H1 (cell line): ENCODE results near the gene RETREG3. TPM values are rescaled to one million over a fixed set of nuclear protein-coding genes. Genes with fewer than 3 reads are reported as not detected.

Experiments
- CTCF ChIA-PET: fragments of 300-600 bp; sonication (Branson Sonifier 250); formaldehyde crosslinking; loops from one replicate; lab custom pipeline; 2021; ENCODE audit not compliant: partially characterized antibody; lab: Charles Lee
- POLR2A ChIA-PET: fragments of 300-600 bp; sonication (Branson Sonifier 250); formaldehyde crosslinking; loops from one replicate; lab custom pipeline; 2021; ENCODE audit warnings: inconsistent platforms; ENCODE audit not compliant: partially characterized antibody; lab: Charles Lee
- DNase-seq, 2 experiments: peaks; one replicate each; pipeline versions ENCODE4 v3.0.0 to v3.0.0-alpha.2; 2010 to 2022; ENCODE audit warnings: low spot score in 2 of 2, low read depth in 1 of 2, mixed read lengths in 1 of 2
- FAIRE-seq: peaks from 2 replicates; lab custom pipeline; 2011; peaks lifted over from hg19 to GRCh38; lab: Jason Lieb, UNC
- H2AFZ ChIP-seq: 2 replicates; pipeline ENCODE4 v1.8.1; 2012; ENCODE audit warnings: low read length, inconsistent platforms
- H2AK5ac ChIP-seq: 2 replicates; pipeline ENCODE4 v1.6.1; 2013; ENCODE audit warnings: low read depth, low read length
- H2BK120ac ChIP-seq: replicated peaks from 2 replicates; pipeline ENCODE3; 2013; ENCODE audit warnings: low read depth, low read length, inconsistent platforms
- H2BK12ac ChIP-seq: 2 replicates; pipeline ENCODE4 v1.6.1; 2013; ENCODE audit warnings: low read depth, low read length
- H2BK15ac ChIP-seq: 2 replicates; pipeline ENCODE4 v1.6.1; 2013; ENCODE audit warnings: low read length
- H2BK20ac ChIP-seq: 2 replicates; pipeline ENCODE4 v1.6.1; 2013; ENCODE audit warnings: low read length
- H2BK5ac ChIP-seq: 2 replicates; pipeline ENCODE4 v1.6.1; 2013; ENCODE audit warnings: low read depth, low read length
- H3K14ac ChIP-seq: 2 replicates; pipeline ENCODE4 v1.6.1; 2013; ENCODE audit warnings: inconsistent platforms; ENCODE audit not compliant: insufficient read length
- H3K18ac ChIP-seq: 2 replicates; pipeline ENCODE4 v1.6.1; 2013; ENCODE audit warnings: low read length; ENCODE audit errors: extremely low read depth
- H3K23ac ChIP-seq: 2 replicates; pipeline ENCODE4 v1.6.1; 2013; ENCODE audit warnings: inconsistent platforms; ENCODE audit not compliant: insufficient read length
- H3K23me2 ChIP-seq: 2 replicates; pipeline ENCODE4 v1.6.1; 2013; ENCODE audit warnings: low read depth, low read length
- H3K27ac ChIP-seq: 2 replicates; pipeline ENCODE4 v1.6.1; 2011; ENCODE audit warnings: low read depth, low read length, inconsistent platforms
- H3K27me3 ChIP-seq, 4 experiments: replicated peaks in 1 of 4; 1 replicate in 1 of 4; 2 replicates in 3 of 4; pipeline versions ENCODE4 v1.6.1 to v1.8.1; 2011 to 2013; ENCODE audit warnings: low read length in 3 of 4, mild to moderate bottlenecking in 3 of 4, inconsistent platforms in 2 of 4, mixed read lengths in 2 of 4, moderate library complexity in 1 of 4; ENCODE audit not compliant: control insufficient read depth in 3 of 4, insufficient read depth in 3 of 4; ENCODE audit errors: extremely low read depth in 1 of 4
- H3K36me3 ChIP-seq, 4 experiments: 2 replicates each; pipeline versions ENCODE4 v1.6.1 to v1.8.1; 2011 to 2013; ENCODE audit warnings: mild to moderate bottlenecking in 4 of 4, low read length in 3 of 4, moderate library complexity in 2 of 4, control low read depth in 1 of 4, inconsistent platforms in 1 of 4; ENCODE audit not compliant: insufficient read depth in 4 of 4, control insufficient read depth in 2 of 4
- H3K4ac ChIP-seq: replicated peaks from 2 replicates; pipeline ENCODE3; 2013; ENCODE audit warnings: low read length, low read depth, mixed read lengths, inconsistent platforms; ENCODE audit not compliant: insufficient read length
- H3K4me1 ChIP-seq, 4 experiments: replicated peaks in 1 of 4; 1 replicate in 1 of 4; 2 replicates in 3 of 4; pipeline versions ENCODE4 v1.6.1 to v1.8.1; 2011 to 2013; ENCODE audit warnings: low read length in 3 of 4, inconsistent platforms in 2 of 4, mixed read lengths in 1 of 4; ENCODE audit not compliant: insufficient read depth in 4 of 4, control insufficient read depth in 3 of 4
- H3K4me2 ChIP-seq, 2 experiments: 2 replicates each; pipeline versions ENCODE4 v1.6.1 to v1.8.1; 2011 to 2013; ENCODE audit warnings: low read depth in 2 of 2, low read length in 2 of 2, control low read depth in 1 of 2, inconsistent platforms in 1 of 2, mild to moderate bottlenecking in 1 of 2; ENCODE audit not compliant: insufficient read depth in 1 of 2
- H3K4me3 ChIP-seq, 4 experiments: fragments of 200-600, 300-600 bp in 1 of 4; sonication (generic), shearing (Covaris generic), sonication (Bioruptor Twin) in 1 of 4; 2 replicates each; pipeline versions ENCODE4 v1.5.1 to v1.8.1; 2011 to 2016; ENCODE audit warnings: low read length in 4 of 4, low read depth in 3 of 4, control low read depth in 2 of 4, inconsistent platforms in 2 of 4, mild to moderate bottlenecking in 2 of 4, mixed read lengths in 1 of 4, moderate library complexity in 1 of 4; ENCODE audit not compliant: insufficient read depth in 2 of 4; ENCODE audit errors: extremely low read depth in 1 of 4
- H3K56ac ChIP-seq: replicated peaks from 2 replicates; pipeline ENCODE3; 2013; ENCODE audit warnings: low read depth, mild to moderate bottlenecking, mixed read lengths, low read length, inconsistent platforms; ENCODE audit not compliant: insufficient read length
- H3K79me1 ChIP-seq: 2 replicates; pipeline ENCODE4 v1.6.1; 2013; ENCODE audit warnings: low read depth, low read length, control low read depth
- H3K79me2 ChIP-seq, 2 experiments: 2 replicates each; pipeline versions ENCODE4 v1.6.1 to v1.8.1; 2012 to 2013; ENCODE audit warnings: low read length in 2 of 2, mild to moderate bottlenecking in 2 of 2, inconsistent platforms in 1 of 2; ENCODE audit not compliant: insufficient read depth in 2 of 2, control insufficient read depth in 1 of 2
- H3K9ac ChIP-seq, 4 experiments: replicated peaks in 1 of 4; 1 replicate in 1 of 4; 2 replicates in 3 of 4; pipeline versions ENCODE4 v1.6.1 to v1.8.1; 2011 to 2013; ENCODE audit warnings: low read depth in 3 of 4, low read length in 3 of 4, control low read depth in 2 of 4, mild to moderate bottlenecking in 2 of 4, moderate library complexity in 2 of 4, inconsistent platforms in 1 of 4; ENCODE audit errors: extremely low read depth in 1 of 4
- H3K9me3 ChIP-seq, 2 experiments: 2 replicates each; pipeline versions ENCODE4 v1.6.1 to v1.8.1; 2012 to 2013; ENCODE audit warnings: mild to moderate bottlenecking in 2 of 2, moderate library complexity in 2 of 2, control low read depth in 1 of 2, inconsistent platforms in 1 of 2, low read depth in 1 of 2, low read length in 1 of 2, mixed read lengths in 1 of 2; ENCODE audit not compliant: insufficient read depth in 2 of 2
- H4K20me1 ChIP-seq, 2 experiments: replicated peaks in 1 of 2; 2 replicates each; pipeline versions ENCODE3 to v1.8.1; 2011 to 2013; ENCODE audit warnings: inconsistent platforms in 2 of 2, low read length in 2 of 2, mild to moderate bottlenecking in 1 of 2; ENCODE audit not compliant: insufficient read depth in 2 of 2, control insufficient read depth in 1 of 2
- H4K5ac ChIP-seq: 2 replicates; pipeline ENCODE4 v1.6.1; 2013; ENCODE audit warnings: low read length, low read depth, mixed read lengths, inconsistent platforms; ENCODE audit not compliant: insufficient read length
- H4K8ac ChIP-seq: 2 replicates; pipeline ENCODE4 v1.8.0; 2013; ENCODE audit warnings: mild to moderate bottlenecking, moderate library complexity, low read length, inconsistent platforms; ENCODE audit not compliant: insufficient read depth; ENCODE audit errors: extremely low read depth
- H4K91ac ChIP-seq: replicated peaks from 2 replicates; pipeline ENCODE3; 2013; ENCODE audit warnings: low read length, mixed read lengths, inconsistent platforms; ENCODE audit not compliant: insufficient read length
- BACH1 ChIP-seq: IDR thresholded peaks from 2 replicates; pipeline ENCODE4 v1.6.1; 2012; ENCODE audit warnings: low read length, improper control_type of control experiment
- KDM4A ChIP-seq: IDR thresholded peaks from one replicate; pipeline ENCODE4 v1.7.1; 2012; ENCODE audit warnings: low read depth, mild to moderate bottlenecking, moderate library complexity, low read length, inconsistent platforms; ENCODE audit not compliant: severe bottlenecking
- NRF1 ChIP-seq: IDR thresholded peaks from 2 replicates; pipeline ENCODE4 v1.6.1; 2011; ENCODE audit warnings: mild to moderate bottlenecking, low read depth, low read length, improper control_type of control experiment
- PHF8 ChIP-seq: fragments of 200-600 bp; sonication (generic); conservative IDR thresholded peaks from 2 replicates; pipeline ENCODE4 v1.7.1; 2012; ENCODE audit warnings: low read depth, mild to moderate bottlenecking, inconsistent platforms, low read length, moderate library complexity
- POLR2A ChIP-seq, 2 experiments: IDR thresholded peaks; 1 replicate in 1 of 2; 2 replicates in 1 of 2; pipeline ENCODE4 v1.6.1; 2011; ENCODE audit warnings: low read depth in 2 of 2, low read length in 2 of 2, mild to moderate bottlenecking in 2 of 2; ENCODE audit errors: control extremely low read depth in 1 of 2
- RAD21 ChIP-seq, 2 experiments: IDR thresholded peaks in 1 of 2; conservative IDR thresholded peaks in 1 of 2; 2 replicates each; pipeline ENCODE4 v1.6.1; 2011; ENCODE audit warnings: low read depth in 2 of 2, low read length in 2 of 2, improper control_type of control experiment in 1 of 2, inconsistent platforms in 1 of 2, mild to moderate bottlenecking in 1 of 2, moderate library complexity in 1 of 2
- TCF12 ChIP-seq: IDR thresholded peaks from 2 replicates; pipeline ENCODE4 v1.6.1; 2011; ENCODE audit warnings: low read depth, mild to moderate bottlenecking, low read length
- TEAD4 ChIP-seq: IDR thresholded peaks from 2 replicates; pipeline ENCODE4 v1.6.1; 2012; ENCODE audit warnings: low read depth, low read length, inconsistent platforms, mixed read lengths
- WGBS, 2 experiments: shearing (Covaris generic) in 1 of 2; methylation state at CpG; one replicate each; pipeline versions ENCODE4 v1.1.6 to v1.1.7; 2013 to 2015; ENCODE audit warnings: low lambda C conversion rate in 2 of 2, mixed read lengths in 2 of 2, inconsistent platforms in 1 of 2, low coverage in 1 of 2, missing lambda C conversion rate in 1 of 2; ENCODE audit not compliant: insufficient replicate concordance in 2 of 2, insufficient coverage in 1 of 2, insufficient read length in 1 of 2; ENCODE audit errors: extremely low coverage in 1 of 2, missing lambda C conversion rate in 1 of 2; 5-methylcytosine and 5-hydroxymethylcytosine counted together
- polyA plus RNA-seq, 7 experiments: library from polyadenylated mRNA; depleted of rRNA in 3 of 7; stranded (reverse) in 5 of 7; unstranded in 2 of 7; fragments of >200 nt in 5 of 7; fragments of 200-250 nt in 2 of 7; gene quantifications; 1 replicate in 5 of 7; 2 replicates in 1 of 7; 4 replicates in 1 of 7; pipeline versions ENCODE4 v1.2.1 to v1.2.3, GENCODE V29; 2011 to 2013; ENCODE audit warnings: missing spikeins in 2 of 7, mixed read lengths in 2 of 7
- total RNA-seq: library from RNA; stranded (reverse); fragmentation: NEBNext Ultra II Directional; extraction: Animal tissue kit (Norgen Biotek cat#: 25700); gene quantifications from 2 replicates; pipeline ENCODE4 v1.2.1, GENCODE V29; 2021

Gene RETREG3
- total and polyA plus RNA-seq, 2 of the 8 experiments (the other 6 are each of a cell fraction or from before 2014, with no cell fraction given), result 23.7 to 42.6 TPM

DNA sequence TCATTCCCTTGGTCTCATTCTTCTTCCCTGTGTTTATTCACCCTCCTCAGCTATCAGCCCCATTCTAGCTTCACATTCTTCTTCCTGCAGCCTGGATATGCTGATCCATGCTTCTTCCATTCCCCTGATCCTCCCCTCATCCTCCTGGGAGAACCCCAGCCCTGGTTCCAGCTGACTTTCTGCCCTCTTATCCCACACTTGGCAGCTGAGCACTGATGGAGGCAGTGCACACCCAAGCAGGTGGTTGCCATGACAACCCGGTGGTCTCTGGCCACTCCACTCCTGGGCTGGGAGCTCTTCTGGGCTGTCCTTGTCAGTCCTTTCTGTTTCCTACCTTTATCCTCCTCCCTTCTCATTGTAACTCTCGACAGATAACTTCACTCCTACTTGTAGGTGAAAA, 33.2 kb upstream of the RETREG3 start:
- H3K79me2 ChIP-seq, result no peaks in the 10 kb centered on the region
- H3K79me1 ChIP-seq, result no peaks in the 10 kb centered on the region
- H2BK120ac ChIP-seq, result no peak overlapping the region
- H2AFZ ChIP-seq, result no peak overlapping the region
- no peak for FAIRE-seq
- no peaks in the 10 kb centered on the region for H4K20me1 ChIP-seq
- no peak overlapping the region for H3K27ac ChIP-seq
- 0 out of 2 replicates have a peak overlapping the region, but pooled peaks have one; percentile 65 for H2AK5ac ChIP-seq
- H3K18ac ChIP-seq, result no peak overlapping the region
- H3K27me3 ChIP-seq, result no peaks in the 10 kb centered on the region; a peak in 1 of 7 replicates
- H3K56ac ChIP-seq, result no peak overlapping the region
- no peak overlapping the region for H2BK12ac ChIP-seq
- H3K9ac ChIP-seq, result no peak overlapping the region
- no peak overlapping the region for H4K8ac ChIP-seq
- H2BK15ac ChIP-seq, result no peak overlapping the region
- H3K14ac ChIP-seq, result no peak overlapping the region
- H2BK5ac ChIP-seq, result no peak overlapping the region
- POLR2A ChIA-PET, result interaction anchor here (0.6 to 1.2 kb wide), 2 partner anchors 10 to 18 kb away, joined by 3 read pairs; no protein-coding TSS in a partner anchor
- 63% methylated on average over 2 of the region's 2 CpGs; no CpG with 5 or more reads in 1 of the 2 experiments for WGBS, 2 experiments
- no peak overlapping the region for H3K23ac ChIP-seq
- CTCF ChIA-PET, result interaction anchor here (0.5 kb wide), 1 partner anchor 232 kb away, joined by 4 read pairs; no protein-coding TSS in a partner anchor
- H3K4me3 ChIP-seq, result no peak overlapping the region
- no peak overlapping the region for H4K5ac ChIP-seq
- H3K4me1 ChIP-seq, result peaks cover 0 to 2% (median 0%) of the 10 kb centered on the region in 4 experiments; a peak in 1 of 7 replicates
- TF ChIP-seq RAD21 (IDR thresholded peaks at IDR 0.05 in 1 of 2, conservative IDR thresholded peaks at IDR 0.05 in 1 of 2; ENCODE audit: low read depth in 2 of 2, low read length in 2 of 2) (no peak), POLR2A (IDR thresholded peaks at IDR 0.05; ENCODE audit: control extremely low read depth in 1 of 2, low read depth in 2 of 2, low read length in 2 of 2) (no peak), TCF12 (no peak), PHF8 (no peak), BACH1 (no peak), NRF1 (no peak), KDM4A (no peak), TEAD4 (no peak)
- H3K4ac ChIP-seq, result no peak overlapping the region
- H3K23me2 ChIP-seq, result no peaks in the 10 kb centered on the region
- no peak overlapping the region for H2BK20ac ChIP-seq
- H4K91ac ChIP-seq, result no peak overlapping the region
- H3K36me3 ChIP-seq, result no peaks in the 10 kb centered on the region
- no peak for DNase-seq
- no peak overlapping the region for H3K4me2 ChIP-seq
- no peaks in the 10 kb centered on the region for H3K9me3 ChIP-seq
